ENCODE measurements around the gene AFG1L.
"Not testable (repeated sequence)": the region's sequence is repeated elsewhere in the genome, so short reads cannot be mapped to it uniquely, and the experiment has no call there.

The AFG1L gene

GRCh38 chr6:108291091-108291490 lies 3.8 kb upstream of the AFG1L start:
- no peak for DNase-seq

- not testable (repeated sequence) for DNase-seq
Measured at GRCh38 chr6:108292561-108292960, 2.3 kb upstream of the AFG1L start.

GRCh38 chr6:108293527-108294296 lies 1.1 kb upstream of the AFG1L start:
- DNase-seq, result no peak

- DNase-seq, result peak; percentile 31
Measured at GRCh38 chr6:108294297-108294726, 542 bp upstream of the AFG1L start.

- no peak for DNase-seq
Measured at GRCh38 chr6:108295676-108296075, 822 bp downstream of the AFG1L start.

GRCh38 chr6:108302386-108302785 lies 7.5 kb downstream of the AFG1L start:
- no peak for DNase-seq

- DNase-seq, result no peak
Measured at GRCh38 chr6:108304646-108305045, 9.8 kb downstream of the AFG1L start.

GRCh38 chr6:108308641-108309040 lies 13.8 kb downstream of the AFG1L start:
- not testable (repeated sequence) for DNase-seq

GRCh38 chr6:108309844-108310243 lies 15.0 kb downstream of the AFG1L start:
- no peak for DNase-seq

GRCh38 chr6:108312605-108313004 lies 17.8 kb downstream of the AFG1L start:
- DNase-seq, result no peak

- DNase-seq, result no peak
Measured at GRCh38 chr6:108321253-108321747, 26.4 kb downstream of the AFG1L start.

GRCh38 chr6:108322728-108323127 lies 27.9 kb downstream of the AFG1L start:
- no peak for DNase-seq

- DNase-seq, result no peak
Measured at GRCh38 chr6:108323710-108324466, 29.0 kb downstream of the AFG1L start.

GRCh38 chr6:108330221-108330785 lies 35.4 kb downstream of the AFG1L start:
- not testable (repeated sequence) for DNase-seq

GRCh38 chr6:108330806-108331205 lies 36.0 kb downstream of the AFG1L start:
- no peak for DNase-seq

GRCh38 chr6:108331982-108332381 lies 37.1 kb downstream of the AFG1L start:
- DNase-seq, result no peak

- DNase-seq, result no peak
Measured at GRCh38 chr6:108336971-108337370, 42.1 kb downstream of the AFG1L start.

- no peak for DNase-seq
Measured at GRCh38 chr6:108337721-108338120, 42.9 kb downstream of the AFG1L start.

- DNase-seq, result no peak
Measured at GRCh38 chr6:108341372-108341771, 46.5 kb downstream of the AFG1L start.

- no peak for DNase-seq
Measured at GRCh38 chr6:108343894-108344293, 49.0 kb downstream of the AFG1L start.

- DNase-seq, result no peak
Measured at GRCh38 chr6:108348655-108349349, 53.9 kb downstream of the AFG1L start.

GRCh38 chr6:108350528-108350927 lies 55.7 kb downstream of the AFG1L start:
- DNase-seq, result no peak

GRCh38 chr6:108353853-108354252 lies 59.0 kb downstream of the AFG1L start:
- DNase-seq, result no peak

All from NCI-H1092 treated with DMSO at 0.1 percent for 48 hours (cell line).